Peyer's patch (tissue), 4 donors: ENCODE measurements around the gene PRPF19. TPM values are rescaled to one million over a fixed set of nuclear protein-coding genes. Genes with fewer than 3 reads are reported as not detected.
A peak's percentile ranks its signal among the peaks of the same experiment; 100 is the strongest.

Source experiments
- DNase-seq, 3 donors: peaks; one replicate each; pipeline ENCODE4 v3.0.0-alpha.2; 2017 to 2019
- H3K27ac ChIP-seq, 4 donors: fragments of 200-600 bp; sonication (generic); one replicate each; pipeline ENCODE4 v1.5.1; 2016 to 2019
- H3K27me3 ChIP-seq, 2 donors: fragments of 200-600 bp; sonication (generic); one replicate each; pipeline ENCODE4 v1.5.1; 2019
- H3K36me3 ChIP-seq, 3 donors: fragments of 200-600 bp; sonication (generic); one replicate each; pipeline ENCODE4 v1.5.1; 2016 to 2019
- H3K4me1 ChIP-seq, 4 donors: fragments of 200-600 bp; sonication (generic); one replicate each; pipeline ENCODE4 v1.5.1; 2016 to 2019
- H3K4me3 ChIP-seq, 4 donors: fragments of 200-600 bp; sonication (generic); 1 replicate in 3 of 4; 2 replicates in 1 of 4; pipeline ENCODE4 v1.5.1; 2016 to 2019; ENCODE audit warnings: mild to moderate bottlenecking in 1 of 4
- H3K9me3 ChIP-seq, 4 donors: fragments of 200-600 bp; sonication (generic); one replicate each; pipeline ENCODE4 v1.5.1; 2016 to 2019; ENCODE audit warnings: mild to moderate bottlenecking in 1 of 4
- POLR2A ChIP-seq, 2 donors: fragments of 450-650 bp; IDR thresholded peaks; one replicate each; pipeline ENCODE4 v1.5.1; 2017; ENCODE audit warnings: antibody characterized with exemption in 2 of 2, mild to moderate bottlenecking in 2 of 2, moderate library complexity in 2 of 2
- total RNA-seq, 4 donors: library from RNA; depleted of rRNA; stranded (reverse); fragments of >200 nt; gene quantifications; one replicate each; pipeline ENCODE4 v1.1.0, GENCODE V29; 2016
- TF ChIP-seq, protein P1 (sequence below), 6 experiments: fragments of 450-650 bp in 4 of 6; fragments of 200-600 bp in 2 of 6; sonication (generic) in 1 of 6; IDR thresholded peaks; one replicate each; pipeline ENCODE4 v1.5.1; 2017 to 2019; ENCODE audit warnings: antibody characterized with exemption in 6 of 6, mild to moderate bottlenecking in 3 of 6, moderate library complexity in 1 of 6

PRPF19 gene
- total RNA-seq, 4 donors from 2014 or later, result 36.1 to 53.4 (median 46.5) TPM

DNA sequence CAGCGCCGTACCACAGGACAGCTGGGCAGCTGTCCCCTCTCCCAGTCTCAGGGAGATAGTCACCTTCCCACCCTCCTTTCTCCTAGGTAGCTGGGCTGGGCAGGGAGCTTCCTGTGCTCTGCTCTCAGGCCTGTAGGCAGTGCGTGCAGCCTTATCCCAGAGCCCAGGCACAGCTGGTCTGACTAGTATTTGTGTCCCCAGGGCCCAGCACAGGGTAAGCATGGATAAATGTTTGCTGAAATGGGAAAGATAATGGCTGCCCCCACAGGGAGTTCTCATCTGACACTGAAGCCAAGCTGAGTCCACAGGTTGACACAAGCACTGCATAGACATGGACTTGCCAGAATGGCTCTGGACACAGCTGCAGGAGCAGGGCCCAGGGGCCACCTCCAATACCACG, 35.8 kb upstream of the PRPF19 start:
- H3K36me3 ChIP-seq, result peaks cover 0 to 10% (median 0%) of the 10 kb centered on the region in 3 donors
- no peak overlapping the region for H3K27ac ChIP-seq
- no peak for TF ChIP-seq POLR2A (IDR thresholded peaks at IDR 0.05)
- TF ChIP-seq, protein P1, sequence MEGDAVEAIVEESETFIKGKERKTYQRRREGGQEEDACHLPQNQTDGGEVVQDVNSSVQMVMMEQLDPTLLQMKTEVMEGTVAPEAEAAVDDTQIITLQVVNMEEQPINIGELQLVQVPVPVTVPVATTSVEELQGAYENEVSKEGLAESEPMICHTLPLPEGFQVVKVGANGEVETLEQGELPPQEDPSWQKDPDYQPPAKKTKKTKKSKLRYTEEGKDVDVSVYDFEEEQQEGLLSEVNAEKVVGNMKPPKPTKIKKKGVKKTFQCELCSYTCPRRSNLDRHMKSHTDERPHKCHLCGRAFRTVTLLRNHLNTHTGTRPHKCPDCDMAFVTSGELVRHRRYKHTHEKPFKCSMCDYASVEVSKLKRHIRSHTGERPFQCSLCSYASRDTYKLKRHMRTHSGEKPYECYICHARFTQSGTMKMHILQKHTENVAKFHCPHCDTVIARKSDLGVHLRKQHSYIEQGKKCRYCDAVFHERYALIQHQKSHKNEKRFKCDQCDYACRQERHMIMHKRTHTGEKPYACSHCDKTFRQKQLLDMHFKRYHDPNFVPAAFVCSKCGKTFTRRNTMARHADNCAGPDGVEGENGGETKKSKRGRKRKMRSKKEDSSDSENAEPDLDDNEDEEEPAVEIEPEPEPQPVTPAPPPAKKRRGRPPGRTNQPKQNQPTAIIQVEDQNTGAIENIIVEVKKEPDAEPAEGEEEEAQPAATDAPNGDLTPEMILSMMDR (IDR thresholded peaks at IDR 0.05), result no peak
- no peak for DNase-seq
- H3K4me1 ChIP-seq, result peaks cover 0 to 4% (median 1%) of the 10 kb centered on the region in 4 donors
- H3K9me3 ChIP-seq, result no peaks in the 10 kb centered on the region
- no peaks in the 10 kb centered on the region for H3K27me3 ChIP-seq
- H3K4me3 ChIP-seq, result no peak overlapping the region

DNA sequence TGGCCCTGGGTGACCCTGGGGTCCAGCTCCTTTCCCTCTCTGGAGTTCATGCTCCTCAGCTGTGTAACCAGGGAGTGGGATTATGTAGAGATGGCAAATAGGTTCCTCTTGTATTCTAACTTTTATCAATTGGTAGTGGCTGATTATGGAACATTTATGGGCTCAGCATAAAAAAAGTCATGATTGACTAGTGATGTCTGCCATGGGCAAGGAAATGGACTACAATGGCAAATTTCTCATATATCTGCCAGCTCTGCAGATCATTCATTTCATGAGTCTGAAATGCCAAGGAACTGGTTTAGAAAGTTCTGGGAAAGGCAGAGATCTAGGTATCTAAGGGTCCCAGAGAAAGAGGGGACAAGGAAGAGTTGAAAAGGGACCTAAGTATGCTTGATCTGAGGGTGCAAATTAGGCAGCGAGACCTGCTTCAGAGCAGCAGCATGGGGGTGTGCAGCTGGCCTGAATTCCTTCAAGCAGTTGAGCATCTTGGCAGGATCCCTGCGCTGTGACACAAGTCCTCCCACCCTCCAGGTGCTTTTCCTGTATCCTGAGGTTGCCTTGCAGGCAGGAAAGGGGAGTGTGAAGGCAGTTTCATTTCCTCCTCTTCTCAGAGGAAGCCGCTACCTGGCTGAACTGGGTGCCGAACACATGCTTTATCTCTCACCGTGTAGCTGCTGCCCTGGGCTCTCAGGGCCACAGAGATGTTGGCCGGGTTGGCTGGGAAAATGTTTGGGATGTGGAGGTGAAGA, 35.2 kb upstream of the PRPF19 start:
- no peak for DNase-seq
- TF ChIP-seq POLR2A (IDR thresholded peaks at IDR 0.05), result no peak
- TF ChIP-seq, protein P1 (IDR thresholded peaks at IDR 0.05), result no peak
- no peak overlapping the region for H3K4me3 ChIP-seq
- H3K36me3 ChIP-seq, result peaks cover 0 to 10% (median 0%) of the 10 kb centered on the region in 3 donors
- H3K27ac ChIP-seq, result no peak overlapping the region
- H3K27me3 ChIP-seq, result no peaks in the 10 kb centered on the region
- H3K4me1 ChIP-seq, result peaks cover 0 to 4% (median 1%) of the 10 kb centered on the region in 4 donors
- no peaks in the 10 kb centered on the region for H3K9me3 ChIP-seq

DNA sequence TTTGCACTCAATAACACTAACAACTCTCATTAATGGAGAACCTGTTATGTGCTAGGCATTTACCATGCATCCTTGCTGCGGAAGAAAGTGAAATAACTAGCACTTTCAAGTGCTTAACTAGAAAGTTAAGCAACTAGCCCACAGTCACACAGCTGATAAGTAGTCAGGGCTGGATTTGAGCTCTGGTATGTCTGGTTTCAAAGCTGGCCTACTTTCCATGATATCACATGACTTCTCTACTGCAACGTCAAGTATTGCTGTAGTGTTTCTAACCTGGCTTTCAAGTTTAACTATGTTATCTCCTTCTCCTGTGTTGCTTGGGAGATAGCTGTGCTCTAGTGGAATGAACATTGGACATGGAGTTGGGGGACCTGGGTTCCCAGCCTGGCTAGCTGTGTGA, 33.5 kb upstream of the PRPF19 start:
- Histone ChIP-seq H3K27me3 (no peaks in the 10 kb centered on the region), H3K4me1 (peaks cover 0 to 4% (median 1%) of the 10 kb centered on the region in 4 donors), H3K4me3 (no peak overlapping the region), H3K9me3 (no peaks in the 10 kb centered on the region), H3K36me3 (peaks cover 0 to 10% (median 0%) of the 10 kb centered on the region in 3 donors), H3K27ac (no peak overlapping the region)
- TF ChIP-seq, protein P1 (IDR thresholded peaks at IDR 0.05), result no peak
- TF ChIP-seq POLR2A (IDR thresholded peaks at IDR 0.05), result no peak
- DNase-seq, result no peak

DNA sequence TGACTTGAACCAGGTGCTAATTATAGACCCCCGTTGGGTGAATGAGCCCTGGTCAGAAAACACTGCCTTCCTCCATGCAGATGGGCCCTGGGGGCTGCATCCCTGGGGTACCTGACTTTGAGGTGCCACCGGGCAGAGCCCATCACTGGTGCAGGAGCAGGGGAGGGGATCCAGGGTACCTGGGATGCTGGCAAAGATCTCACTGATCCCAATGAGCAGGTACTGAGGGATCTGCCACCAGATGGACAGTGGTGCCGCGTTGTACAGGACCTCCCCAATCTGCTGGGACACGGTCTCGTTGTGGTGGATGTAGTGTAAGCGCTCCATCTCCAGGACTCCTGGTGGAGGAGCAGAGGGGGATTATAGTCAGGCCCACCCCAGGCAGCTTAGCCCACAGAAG, 32.9 kb upstream of the PRPF19 start:
- H3K36me3 ChIP-seq, result peaks cover 0 to 10% (median 0%) of the 10 kb centered on the region in 3 donors

DNA sequence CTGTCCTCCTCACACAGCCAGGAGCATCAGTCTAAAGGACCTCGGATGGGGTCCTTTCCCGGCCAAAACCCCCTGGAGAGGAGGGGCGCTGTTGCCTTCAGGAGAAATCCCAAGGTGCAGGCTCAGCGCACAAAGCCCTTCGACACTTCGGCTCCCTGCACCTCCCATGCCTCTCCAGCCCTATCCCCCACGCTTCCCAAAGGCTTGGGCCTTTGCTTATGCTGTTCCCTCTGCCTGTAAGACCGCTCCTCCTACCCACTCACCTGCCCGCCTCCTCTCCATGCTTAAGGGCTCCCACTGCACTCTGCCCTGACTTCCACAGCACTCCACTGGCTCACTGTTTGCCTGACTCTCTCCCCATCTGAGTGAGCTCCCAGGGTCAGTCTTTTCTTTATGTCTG, 32.1 kb upstream of the PRPF19 start:
- DNase-seq, result peak in 1 of 3 donors; percentile 31
- H3K27ac ChIP-seq, result no peak overlapping the region
- H3K9me3 ChIP-seq, result no peaks in the 10 kb centered on the region
- no peak for TF ChIP-seq POLR2A (IDR thresholded peaks at IDR 0.05)
- TF ChIP-seq, protein P1 (IDR thresholded peaks at IDR 0.05), result no peak
- H3K4me3 ChIP-seq, result no peak overlapping the region
- H3K36me3 ChIP-seq, result peaks cover 0 to 10% (median 0%) of the 10 kb centered on the region in 3 donors
- no peaks in the 10 kb centered on the region for H3K27me3 ChIP-seq
- peaks cover 0 to 4% (median 1%) of the 10 kb centered on the region in 4 donors for H3K4me1 ChIP-seq

More for the DNA sequence above, 32.9 kb upstream of the PRPF19 start:
- Histone ChIP-seq H3K27me3 (no peaks in the 10 kb centered on the region), H3K4me1 (peaks cover 0 to 4% (median 1%) of the 10 kb centered on the region in 4 donors), H3K27ac (no peak overlapping the region), H3K4me3 (no peak overlapping the region), H3K9me3 (no peaks in the 10 kb centered on the region)
- TF ChIP-seq, protein P1 (IDR thresholded peaks at IDR 0.05), result no peak
- DNase-seq, result peak in 1 of 3 donors; percentile 22
